ENCODE results near the gene MN1. TPM values are rescaled to one million over a fixed set of nuclear protein-coding genes. Genes with fewer than 3 reads are reported as not detected.

The MN1 gene
- total and polyA plus RNA-seq, 2 of the 8 experiments (the other 6 are each of a cell fraction or from before 2014, with no cell fraction given), result 3.1 to 4.9 TPM

DNA sequence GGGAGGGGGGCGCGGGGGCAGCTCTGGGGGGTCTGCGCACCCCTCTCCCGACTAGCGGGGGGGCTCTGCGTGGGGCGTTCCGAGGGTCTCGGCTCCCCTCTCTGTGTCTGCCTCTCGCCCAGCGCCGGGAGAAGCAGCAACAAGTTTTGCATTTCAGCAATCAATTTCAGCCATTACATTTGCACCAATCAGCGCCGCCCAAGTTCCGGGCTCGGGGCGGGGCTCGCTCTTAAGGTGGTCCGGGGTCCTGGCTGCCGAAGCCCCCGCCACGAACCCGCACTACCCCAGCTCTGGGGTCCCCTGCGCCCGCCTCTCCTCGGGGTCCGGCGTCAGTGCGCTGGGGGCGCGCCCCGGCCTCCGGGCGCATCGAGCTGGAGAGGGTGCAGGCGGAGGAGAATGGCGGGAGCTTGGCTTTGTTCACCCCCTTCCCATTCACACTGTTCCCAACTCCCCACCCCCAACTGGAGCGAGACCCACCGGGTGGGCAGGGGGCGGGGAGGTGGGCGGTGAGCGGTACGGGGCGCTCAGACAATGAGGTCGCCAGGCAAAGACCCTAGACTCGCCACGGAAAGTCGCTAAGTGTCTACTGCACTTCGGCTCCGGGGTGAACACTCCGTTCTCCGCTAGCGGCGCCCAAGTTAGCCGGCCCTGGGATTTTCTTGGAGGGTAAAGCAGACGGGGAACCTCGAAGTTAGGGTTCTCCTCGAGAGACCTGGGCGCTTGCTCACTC, at the start of gene MN1 (continued):
- TF ChIP-seq, protein P1, sequence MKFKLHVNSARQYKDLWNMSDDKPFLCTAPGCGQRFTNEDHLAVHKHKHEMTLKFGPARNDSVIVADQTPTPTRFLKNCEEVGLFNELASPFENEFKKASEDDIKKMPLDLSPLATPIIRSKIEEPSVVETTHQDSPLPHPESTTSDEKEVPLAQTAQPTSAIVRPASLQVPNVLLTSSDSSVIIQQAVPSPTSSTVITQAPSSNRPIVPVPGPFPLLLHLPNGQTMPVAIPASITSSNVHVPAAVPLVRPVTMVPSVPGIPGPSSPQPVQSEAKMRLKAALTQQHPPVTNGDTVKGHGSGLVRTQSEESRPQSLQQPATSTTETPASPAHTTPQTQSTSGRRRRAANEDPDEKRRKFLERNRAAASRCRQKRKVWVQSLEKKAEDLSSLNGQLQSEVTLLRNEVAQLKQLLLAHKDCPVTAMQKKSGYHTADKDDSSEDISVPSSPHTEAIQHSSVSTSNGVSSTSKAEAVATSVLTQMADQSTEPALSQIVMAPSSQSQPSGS (IDR thresholded peaks at IDR 0.05; ENCODE audit: low read length), result no peak
